ENCODE results near the gene RTP2. TPM values are rescaled to one million over a fixed set of nuclear protein-coding genes. Genes with fewer than 3 reads are reported as not detected.
A peak's percentile ranks its signal among the peaks of the same experiment; 100 is the strongest.

RTP2 gene
- total and polyA plus RNA-seq, 2 of the 4 experiments (the other 2 are of a cell fraction) = not detected

- Histone ChIP-seq H3K9me3 (ENCODE audit: control insufficient read depth, insufficient read depth, low read length) (no peaks in the 10 kb centered on the region), H2AK5ac (ENCODE audit: low read depth, low read length) (no peak overlapping the region), H2BK120ac (ENCODE audit: low read depth, low read length) (no peak overlapping the region), H3K27me3 (ENCODE audit: control insufficient read depth, insufficient read depth, low read length) (peaks cover 7% of the 10 kb centered on the region), H3K23ac (ENCODE audit: low read depth, low read length) (no peak overlapping the region), H3K14ac (replicated peaks; ENCODE audit: low read depth, low read length) (no peak overlapping the region), H4K91ac (ENCODE audit: insufficient read depth, low read depth, low read length) (no peak overlapping the region), H4K20me1 (ENCODE audit: insufficient read depth, low read length) (no peaks in the 10 kb centered on the region), H3K18ac (ENCODE audit: low read depth, low read length) (no peak overlapping the region), H3K9me1 (ENCODE audit: insufficient read depth, low read length) (no peaks in the 10 kb centered on the region), H2BK5ac (ENCODE audit: low read depth, low read length, poor library complexity, severe bottlenecking) (no peak overlapping the region), H3K4me1 (ENCODE audit: control insufficient read depth, insufficient read depth, low read length) (no peaks in the 10 kb centered on the region), H4K8ac (ENCODE audit: low read depth in 2 of 2, low read length in 2 of 2) (peak overlapping the region in 1 of 2 experiments; percentile 63; a peak in 1 of 4 replicates), H3K4me3 (ENCODE audit: insufficient read depth, low read depth, low read length) (no peak overlapping the region), H2BK20ac (ENCODE audit: low read depth, low read length) (no peak overlapping the region), H2AK9ac (replicated peaks; ENCODE audit: low read depth, low read length, poor library complexity) (no peak overlapping the region), H3K9ac (ENCODE audit: low read depth, low read length) (no peak overlapping the region), H3K4me2 (ENCODE audit: low read depth, low read length) (no peak overlapping the region), H3K4ac (ENCODE audit: low read depth, low read length) (no peak overlapping the region), H3K27ac (ENCODE audit: insufficient read depth, low read length) (no peak overlapping the region), H3K36me3 (ENCODE audit: control insufficient read depth, insufficient read depth, low read length) (no peaks in the 10 kb centered on the region), H2AFZ (replicated peaks; ENCODE audit: low read length, poor library complexity) (peak overlapping the region; percentile 54), H4K5ac (ENCODE audit: low read depth, low read length) (no peak overlapping the region), H2BK15ac (ENCODE audit: low read depth, low read length) (no peak overlapping the region), H3K79me1 (ENCODE audit: low read depth in 1 of 2, low read length in 2 of 2) (no peaks in the 10 kb centered on the region), H3K56ac (ENCODE audit: extremely low read depth, insufficient read depth, low read length) (no peak overlapping the region)
- ChIA-PET CTCF (interaction anchor here (0.7 to 2.4 kb wide), 4 partner anchors 8 to 394 kb away, joined by 3 to 12 read pairs (median 4); no protein-coding TSS in a partner anchor), POLR2A (ENCODE audit: unreplicated experiment) (no interaction called here)
- TF ChIP-seq ELK1 (IDR thresholded peaks at IDR 0.05; ENCODE audit: borderline replicate concordance, low read depth, low read length) (no peak), BHLHE40 (IDR thresholded peaks at IDR 0.05; ENCODE audit: low read depth, low read length) (no peak), FOS (IDR thresholded peaks at IDR 0.05; ENCODE audit: low read depth, low read length) (no peak), USF2 (IDR thresholded peaks at IDR 0.05; ENCODE audit: low read depth, low read length) (no peak), RCOR1 (IDR thresholded peaks at IDR 0.05; ENCODE audit: insufficient replicate concordance, low read length) (no peak), POLR2A (IDR thresholded peaks at IDR 0.05; ENCODE audit: low read depth, low read length) (no peak), CEBPB (IDR thresholded peaks at IDR 0.05; ENCODE audit: low read depth, low read length) (no peak), CTCF (conservative IDR thresholded peaks at IDR 0.05; ENCODE audit: low read depth, low read length) (no peak), MAZ (IDR thresholded peaks at IDR 0.05; ENCODE audit: borderline replicate concordance, low read depth, low read length) (no peak), NFE2L2 (IDR thresholded peaks at IDR 0.05; ENCODE audit: low read depth, low read length) (no peak), SMC3 (IDR thresholded peaks at IDR 0.05; ENCODE audit: low read depth, low read length) (no peak)
- ATAC-seq (ENCODE audit: low read depth) = no peak
- dilution Hi-C loops (cut with HindIII; ENCODE audit: low sequenced_read_pairs, unreplicated experiment) (no loop called here), intact Hi-C loops (cut with micrococcal nuclease) (no loop called here), in situ Hi-C loops (cut with MboI; ENCODE audit: low sequenced_read_pairs) (loop anchor here (25.0 kb wide), 1 partner anchor 1524 kb away; no protein-coding TSS in a partner anchor)
- no CpG with 5 or more reads among the region's 2 CpGs for WGBS, 2 experiments (ENCODE audit: extremely low coverage in 2 of 2, insufficient read length in 1 of 2)
- DNase-seq = peak; percentile 54
- no TSS peak for BruUV-seq (replicated peaks)
Measured at GRCh38 chr3:187713504-187713903, 11.1 kb upstream of the RTP2 start.
